H9 (cell line): ENCODE measurements around the gene GRIK1. TPM values are rescaled to one million over a fixed set of nuclear protein-coding genes. Genes with fewer than 3 reads are reported as not detected.

Source experiments
- DNase-seq: peaks from one replicate; pipeline ENCODE4 v3.0.0-alpha.2; 2017
- H2AFZ ChIP-seq: one replicate; pipeline ENCODE4 v1.6.1; 2013; ENCODE audit warnings: mild to moderate bottlenecking, low read length, control low read depth, moderate library complexity
- H2AK5ac ChIP-seq: 2 replicates; pipeline ENCODE4 v1.6.1; 2013; ENCODE audit warnings: low read length, control low read depth, mixed read lengths; ENCODE audit not compliant: insufficient read length
- H2BK120ac ChIP-seq: one replicate; pipeline ENCODE4 v1.6.1; 2013; ENCODE audit warnings: low read depth, mild to moderate bottlenecking, low read length, control low read depth, inconsistent platforms; ENCODE audit not compliant: poor library complexity, severe bottlenecking
- H2BK12ac ChIP-seq: 2 replicates; pipeline ENCODE4 v1.6.1; 2013; ENCODE audit warnings: low read length, control low read depth, mixed read lengths, low read depth; ENCODE audit not compliant: insufficient read length
- H2BK15ac ChIP-seq: 2 replicates; pipeline ENCODE4 v1.6.1; 2013; ENCODE audit warnings: low read depth, low read length, control low read depth
- H2BK20ac ChIP-seq: one replicate; pipeline ENCODE4 v1.6.1; 2013; ENCODE audit warnings: low read depth, mild to moderate bottlenecking, low read length, control low read depth, inconsistent platforms; ENCODE audit not compliant: poor library complexity, severe bottlenecking
- H2BK5ac ChIP-seq: 2 replicates; pipeline ENCODE4 v1.6.1; 2013; ENCODE audit warnings: low read length, control low read depth, mixed read lengths; ENCODE audit not compliant: insufficient read length
- H3K14ac ChIP-seq: 2 replicates; pipeline ENCODE4 v1.6.1; 2013; ENCODE audit warnings: low read length, control low read depth; ENCODE audit not compliant: insufficient read depth
- H3K18ac ChIP-seq: 2 replicates; pipeline ENCODE4 v1.6.1; 2013; ENCODE audit warnings: low read depth, mild to moderate bottlenecking, mixed read lengths, low read length, control low read depth; ENCODE audit not compliant: insufficient read length
- H3K23ac ChIP-seq: 2 replicates; pipeline ENCODE4 v1.6.1; 2013; ENCODE audit warnings: low read length, control low read depth, mixed read lengths, low read depth; ENCODE audit not compliant: insufficient read length
- H3K23me2 ChIP-seq: 2 replicates; pipeline ENCODE4 v1.6.1; 2013; ENCODE audit warnings: low read depth, mild to moderate bottlenecking, mixed read lengths, low read length, control low read depth; ENCODE audit not compliant: insufficient read length, poor library complexity, severe bottlenecking
- H3K27ac ChIP-seq: 2 replicates; pipeline ENCODE4 v1.5.1; 2013; ENCODE audit warnings: low read length, control low read depth, mixed read lengths, low read depth; ENCODE audit not compliant: insufficient read length
- H3K27me3 ChIP-seq: 2 replicates; pipeline ENCODE4 v1.6.1; 2013; ENCODE audit warnings: low read length, control low read depth, inconsistent platforms; ENCODE audit not compliant: insufficient read depth
- H3K4ac ChIP-seq: 2 replicates; pipeline ENCODE4 v1.6.1; 2013; ENCODE audit warnings: low read depth, mild to moderate bottlenecking, control low read depth, inconsistent platforms, low read length, moderate library complexity
- H3K4me1 ChIP-seq: 2 replicates; pipeline ENCODE4 v1.6.1; 2013; ENCODE audit warnings: low read length, control low read depth, inconsistent platforms; ENCODE audit not compliant: insufficient read depth
- H3K4me2 ChIP-seq: 2 replicates; pipeline ENCODE4 v1.6.1; 2013; ENCODE audit warnings: low read length, control low read depth, mixed read lengths; ENCODE audit not compliant: insufficient read length, insufficient read depth
- H3K56ac ChIP-seq: 2 replicates; pipeline ENCODE4 v1.6.1; 2013; ENCODE audit warnings: low read depth, mild to moderate bottlenecking, mixed read lengths, low read length, control low read depth; ENCODE audit not compliant: insufficient read length
- H3K79me1 ChIP-seq: 2 replicates; pipeline ENCODE4 v1.6.1; 2013; ENCODE audit warnings: low read depth, mild to moderate bottlenecking, moderate library complexity, low read length, control low read depth, inconsistent platforms; ENCODE audit not compliant: insufficient read depth, poor library complexity, severe bottlenecking
- H3K79me2 ChIP-seq: 2 replicates; pipeline ENCODE4 v1.6.1; 2013; ENCODE audit warnings: low read length, control low read depth, inconsistent platforms; ENCODE audit not compliant: insufficient read depth
- H3K9ac ChIP-seq: 2 replicates; pipeline ENCODE4 v1.6.1; 2013; ENCODE audit warnings: low read length, control low read depth, mixed read lengths; ENCODE audit not compliant: insufficient read length; ENCODE audit errors: extremely low read depth
- H3K9me3 ChIP-seq: one replicate; pipeline ENCODE4 v1.6.1; 2013; ENCODE audit warnings: low read depth, low read length, inconsistent platforms; ENCODE audit not compliant: control insufficient read depth
- H3T11ph ChIP-seq: one replicate; pipeline ENCODE4 v1.6.1; 2013; ENCODE audit warnings: mild to moderate bottlenecking, low read length, control low read depth, inconsistent platforms
- H4K20me1 ChIP-seq: one replicate; pipeline ENCODE4 v1.6.1; 2013; ENCODE audit not compliant: control insufficient read depth, insufficient read length, insufficient read depth
- H4K5ac ChIP-seq: 2 replicates; pipeline ENCODE4 v1.6.1; 2013; ENCODE audit warnings: low read depth, mild to moderate bottlenecking, mixed read lengths, low read length, control low read depth; ENCODE audit not compliant: insufficient read length
- H4K8ac ChIP-seq: replicated peaks from 2 replicates; pipeline ENCODE4 v1.6.1; 2013; ENCODE audit warnings: low read length, control low read depth, mixed read lengths, low read depth; ENCODE audit not compliant: insufficient read length
- H4K91ac ChIP-seq: 2 replicates; pipeline ENCODE4 v1.6.1; 2013; ENCODE audit warnings: low read depth, mild to moderate bottlenecking, moderate library complexity, mixed read lengths, low read length, control low read depth; ENCODE audit not compliant: insufficient read length
- H3K27ac Mint-ChIP-seq, 3 experiments: 2 replicates in 2 of 3; 3 replicates in 1 of 3; pipeline ENCODE4 v1.8.0; 2020 to 2021; ENCODE audit warnings: mixed read lengths in 3 of 3, mild to moderate bottlenecking in 1 of 3, moderate library complexity in 1 of 3
- H3K27me3 Mint-ChIP-seq: 2 replicates; pipeline ENCODE4 v1.8.0; 2021; ENCODE audit warnings: low read depth, mild to moderate bottlenecking, moderate library complexity, mixed read lengths
- H3K36me3 Mint-ChIP-seq, 3 experiments: 2 replicates in 2 of 3; 3 replicates in 1 of 3; pipeline ENCODE4 v1.8.0; 2020 to 2021; ENCODE audit warnings: low read depth in 3 of 3, mixed read lengths in 3 of 3; ENCODE audit not compliant: insufficient read depth in 1 of 3
- H3K4me1 Mint-ChIP-seq, 2 experiments: 2 replicates each; pipeline ENCODE4 v1.8.0; 2020; ENCODE audit warnings: mixed read lengths in 2 of 2
- H3K4me3 Mint-ChIP-seq, 2 experiments: 2 replicates in 1 of 2; 3 replicates in 1 of 2; pipeline ENCODE4 v1.8.0; 2020 to 2021; ENCODE audit warnings: mild to moderate bottlenecking in 2 of 2, mixed read lengths in 2 of 2, moderate library complexity in 1 of 2
- H3K9me3 Mint-ChIP-seq, 2 experiments: 2 replicates in 1 of 2; 3 replicates in 1 of 2; pipeline ENCODE4 v1.8.0; 2020; ENCODE audit warnings: mild to moderate bottlenecking in 2 of 2, mixed read lengths in 2 of 2, moderate library complexity in 1 of 2
- CTCF ChIP-seq: fragments of 200-600 bp; sonication (generic); conservative IDR thresholded peaks from 3 replicates; pipeline ENCODE4 v1.8.0; 2021; ENCODE audit warnings: antibody characterized with exemption, mild to moderate bottlenecking
- WGBS: extraction: QIAGEN DNeasy Blood & Tissue Kit; methylation state at CpG from one replicate; pipeline ENCODE4 v1.1.7; 2013; ENCODE audit warnings: missing lambda C conversion rate, low lambda C conversion rate, mixed read lengths; ENCODE audit not compliant: insufficient read length; ENCODE audit errors: extremely low coverage; 5-methylcytosine and 5-hydroxymethylcytosine counted together
- total RNA-seq: library from RNA; stranded (reverse); gene quantifications from 2 replicates; pipeline ENCODE4 v1.2.1, GENCODE V29; 2021

The GRIK1 gene
- total RNA-seq, 1 experiment from 2014 or later: not detected

- no CpG with 5 or more reads among the region's 4 CpGs for WGBS
Observed at GRCh38 chr21:29637553-29637952, 302.2 kb downstream of the GRIK1 start.

More at GRCh38 chr21:29637553-29637952, 302.2 kb downstream of the GRIK1 start:
- H2BK12ac ChIP-seq: no peak overlapping the region
- no peak overlapping the region for H3K4ac ChIP-seq
- H3K27ac ChIP-seq: no peak overlapping the region
- H4K20me1 ChIP-seq: no peaks in the 10 kb centered on the region
- H3K27me3 ChIP-seq: no peaks in the 10 kb centered on the region
- H2AFZ ChIP-seq: no peak overlapping the region
- H3K4me1 Mint-ChIP-seq: no peaks in the 10 kb centered on the region
- no peak overlapping the region for H3T11ph ChIP-seq
- no peaks in the 10 kb centered on the region for H3K9me3 Mint-ChIP-seq
- H3K23me2 ChIP-seq: no peaks in the 10 kb centered on the region
- H4K5ac ChIP-seq: no peak overlapping the region
- no peaks in the 10 kb centered on the region for H3K79me2 ChIP-seq
- H2BK15ac ChIP-seq: no peak overlapping the region
- H3K4me3 Mint-ChIP-seq: no peak overlapping the region
- no peak overlapping the region for H4K8ac ChIP-seq
- no peaks in the 10 kb centered on the region for H3K36me3 Mint-ChIP-seq
- H3K14ac ChIP-seq: no peak overlapping the region
- no peak overlapping the region for H3K27ac Mint-ChIP-seq
- H3K9ac ChIP-seq: no peak overlapping the region
- no peaks in the 10 kb centered on the region for H3K4me1 ChIP-seq
- no peak overlapping the region for H2BK5ac ChIP-seq
- H3K18ac ChIP-seq: no peak overlapping the region
- no peaks in the 10 kb centered on the region for H3K9me3 ChIP-seq
- TF ChIP-seq CTCF: no peak
- no peaks in the 10 kb centered on the region for H3K79me1 ChIP-seq
- no peak overlapping the region for H3K23ac ChIP-seq
- DNase-seq: no peak
- no peak overlapping the region for H2BK120ac ChIP-seq
- H3K27me3 Mint-ChIP-seq: no peaks in the 10 kb centered on the region
- no peak overlapping the region for H2AK5ac ChIP-seq
- no peak overlapping the region for H4K91ac ChIP-seq
- no peak overlapping the region for H2BK20ac ChIP-seq
- no peak overlapping the region for H3K4me2 ChIP-seq
- no peak overlapping the region for H3K56ac ChIP-seq
